ENCODE data around the gene KRTAP16-1.

Gene KRTAP16-1

GRCh38 chr17:41331606-41332005, 22.5 kb upstream of the KRTAP16-1 start:
- no peak for DNase-seq (ENCODE audit: low read depth in 2 of 2, low spot score in 1 of 2)

GRCh38 chr17:41329279-41329948, 20.3 kb upstream of the KRTAP16-1 start:
- DNase-seq (ENCODE audit: low read depth in 2 of 2, low spot score in 1 of 2): no peak

- DNase-seq (ENCODE audit: low read depth in 2 of 2, low spot score in 1 of 2): no peak
These were observed 19.1 kb upstream of the KRTAP16-1 start for GRCh38 chr17:41328207-41328606.

- DNase-seq (ENCODE audit: low read depth in 2 of 2, low spot score in 1 of 2): no peak
These were observed 18.5 kb upstream of the KRTAP16-1 start for GRCh38 chr17:41327411-41328120.

- DNase-seq (ENCODE audit: low read depth in 2 of 2, low spot score in 1 of 2): no peak
These were observed 17.4 kb upstream of the KRTAP16-1 start for GRCh38 chr17:41326173-41327145.

GRCh38 chr17:41325611-41326010, 16.5 kb upstream of the KRTAP16-1 start:
- no peak for DNase-seq (ENCODE audit: low read depth in 2 of 2, low spot score in 1 of 2)

- DNase-seq (ENCODE audit: low read depth in 2 of 2, low spot score in 1 of 2): no peak
These were observed 16.0 kb upstream of the KRTAP16-1 start for GRCh38 chr17:41325126-41325525.

GRCh38 chr17:41324180-41325075, 15.3 kb upstream of the KRTAP16-1 start:
- no peak for DNase-seq (ENCODE audit: low read depth in 2 of 2, low spot score in 1 of 2)

- DNase-seq (ENCODE audit: low read depth in 2 of 2, low spot score in 1 of 2): no peak
These were observed 14.1 kb upstream of the KRTAP16-1 start for GRCh38 chr17:41322903-41323895.

GRCh38 chr17:41322094-41322902, 13.2 kb upstream of the KRTAP16-1 start:
- no peak for DNase-seq (ENCODE audit: low read depth in 2 of 2, low spot score in 1 of 2)

GRCh38 chr17:41318231-41318630, 9.1 kb upstream of the KRTAP16-1 start:
- no peak for DNase-seq (ENCODE audit: low read depth in 2 of 2, low spot score in 1 of 2)

GRCh38 chr17:41315814-41316445, 6.8 kb upstream of the KRTAP16-1 start:
- no peak for DNase-seq (ENCODE audit: low read depth in 2 of 2, low spot score in 1 of 2)

- no peak for DNase-seq (ENCODE audit: low read depth in 2 of 2, low spot score in 1 of 2)
These were observed 6.2 kb upstream of the KRTAP16-1 start, which contains the start of gene KRTAP17-1 for GRCh38 chr17:41315204-41315794. TSS of gene KRTAP17-1 (minus strand) at chr17:41315710. CDS start at chr17:41315650, 60 bp downstream.

- no peak for DNase-seq (ENCODE audit: low read depth in 2 of 2, low spot score in 1 of 2)
These were observed 2.0 kb upstream of the KRTAP16-1 start for GRCh38 chr17:41311111-41311510.

- DNase-seq (ENCODE audit: low read depth in 2 of 2, low spot score in 1 of 2): peak; percentile 40 to 63
These were observed 725 bp downstream of the KRTAP16-1 start for GRCh38 chr17:41308251-41308917.

GRCh38 chr17:41307647-41308046, 1.5 kb downstream of the KRTAP16-1 start:
- DNase-seq (ENCODE audit: low read depth in 2 of 2, low spot score in 1 of 2): no peak

GRCh38 chr17:41304091-41304490, 5.0 kb downstream of the KRTAP16-1 start:
- no peak for DNase-seq (ENCODE audit: low read depth in 2 of 2, low spot score in 1 of 2)

Data from stimulated activated CD8-positive, alpha-beta memory T cell treated with anti-CD3 and anti-CD28 coated beads, Interleukin-4, amount 100 ng/mL, for 1 hour (primary cell).